Heart left ventricle (tissue), 16 donors: ENCODE data around the gene APLP1. TPM values are rescaled to one million over a fixed set of nuclear protein-coding genes. Genes with fewer than 3 reads are reported as not detected.
"Not testable (repeated sequence)": the region's sequence is repeated elsewhere in the genome, so short reads cannot be mapped to it uniquely, and the experiment has no call there.

Experiments
- ATAC-seq, 4 donors: fragments of 200-7000 bp; cut with Tn5 transposase; one replicate each; pipeline ENCODE4 v1.9.1; 2020 to 2022; ENCODE audit warnings: moderate library complexity in 4 of 4, mild to moderate bottlenecking in 3 of 4, moderate number of reproducible peaks in 1 of 4
- DNase-seq, 5 donors: peaks; one replicate each; pipeline ENCODE4 v3.0.0-alpha.2; 2020
- H3K27ac ChIP-seq, 12 donors: fragments of 200-600 bp; sonication (generic) in 4 of 12; one replicate each; pipeline versions ENCODE4 v1.5.0 to v1.8.0; 2016 to 2022; ENCODE audit warnings: mild to moderate bottlenecking in 2 of 12
- H3K27me3 ChIP-seq, 9 donors: fragments of 200-600 bp; sonication (generic) in 2 of 9; one replicate each; pipeline versions ENCODE4 v1.5.1 to v1.8.0; 2016 to 2022; ENCODE audit warnings: mild to moderate bottlenecking in 3 of 9
- H3K36me3 ChIP-seq, 9 donors: fragments of 200-600 bp; sonication (generic) in 2 of 9; one replicate each; pipeline versions ENCODE4 v1.5.0 to v1.8.0; 2018 to 2022; ENCODE audit warnings: mild to moderate bottlenecking in 2 of 9
- H3K4me1 ChIP-seq, 12 donors: fragments of 200-600 bp; sonication (generic) in 4 of 12; one replicate each; pipeline versions ENCODE4 v1.5.0 to v1.8.0; 2016 to 2022; ENCODE audit warnings: mild to moderate bottlenecking in 3 of 12
- H3K4me3 ChIP-seq, 12 donors: fragments of 200-600 bp; sonication (generic) in 4 of 12; one replicate each; pipeline versions ENCODE4 v1.5.0 to v1.8.0; 2017 to 2022; ENCODE audit warnings: mild to moderate bottlenecking in 9 of 12, moderate library complexity in 4 of 12
- H3K9me3 ChIP-seq, 12 donors: fragments of 200-600 bp; sonication (generic) in 4 of 12; one replicate each; pipeline versions ENCODE4 v1.5.0 to v1.8.0; 2016 to 2022; ENCODE audit warnings: mild to moderate bottlenecking in 1 of 12
- CTCF ChIP-seq, 12 donors: fragments of 200-600 bp; sonication (generic) in 4 of 12; IDR thresholded peaks; one replicate each; pipeline versions ENCODE4 v1.5.0 to v1.8.0; 2018 to 2022; ENCODE audit warnings: antibody characterized with exemption in 12 of 12, mild to moderate bottlenecking in 5 of 12
- POLR2A ChIP-seq, 2 donors: fragments of 450-650 bp; IDR thresholded peaks; one replicate each; pipeline ENCODE4 v1.6.1; 2017; ENCODE audit warnings: antibody characterized with exemption in 2 of 2, mild to moderate bottlenecking in 2 of 2, moderate library complexity in 2 of 2
- WGBS, 4 donors: extraction: QIAGEN DNeasy Blood & Tissue Kit in 2 of 4; methylation state at CpG; one replicate each; pipeline versions ENCODE4 v1.1.5 to v1.1.7; 2013 to 2018; 5-methylcytosine and 5-hydroxymethylcytosine counted together
- intact Hi-C, 10 donors: fragments of 100-400 bp; cut with DNase I; formaldehyde crosslinking; loops; one replicate each; pipeline versions ENCODE4 v1.11.1 to v1.14.2; 2022
- polyA plus RNA-seq, 2 donors: library from polyadenylated mRNA; stranded (reverse); fragments of 200-250 nt; gene quantifications; one replicate each; pipeline ENCODE4 v1.2.3, GENCODE V29; 2013
- total RNA-seq, 9 donors: library from RNA; depleted of rRNA in 2 of 9; stranded (reverse); fragments of >200 nt in 2 of 9; fragmentation: NEBNext Ultra II Directional in 3 of 9; extraction: Animal tissue kit (Norgen Biotek cat#: 25700) in 3 of 9; gene quantifications; one replicate each; pipeline versions ENCODE4 v1.1.0 to v1.2.4, GENCODE V29; 2016 to 2023
- donor health status: ischemic (EF 13 %, LVEDD 7.1; RV severe dilation, severe dysfunction).
- donor health status: healthy with polysubstance abuse.
- donor health status: DM: no; HTN: yes; CAD: no.
- donor health status: DM: no; HTN: no; CAD: no.
- donor health status: ischemic (EF 25% LVEDD 6.9; RV normal size, moderate dysfunction).
- donor health status: ischemic (EF 25% LVEDD 5.7; RV mildly dilated, moderate dysfunction).
- donor health status: healthy.
- donor health status: DM: yes; HTN: yes; CAD: no.
- donor health status: ischemic (EF 35%, LVEDD 5.7; RV mildly dilated, moderate dysfunction).
- donor health status: nonischemic (EF 11% LVEDD 7.7; RV severe dilation, severe dysfunction).
- donor health status: DM: yes; HTN: yes; CAD: no.
- donor health status: PGD.
- donor health status: ischemic (EF 29% LVEDD 5.4; RV normal size, mild dysfunction).
- donor health status: nonischemic (EF 23%, LVEDD 6.1; RV moderate dilation, normal function).

APLP1 gene
- total and polyA plus RNA-seq, 11 donors, result 2.1 to 44.3 (median 24.9) TPM

GRCh38 chr19:35869327-35870123, 1.2 kb downstream of the APLP1 start:
- Histone ChIP-seq H3K4me1 (peaks cover 0 to 26% (median 18%) of the 10 kb centered on the region in 12 donors), H3K4me3 (peak overlapping the region in 11 of 12 donors; percentile 13 to 67 (median 55)), H3K27me3 (peaks cover 0 to 22% (median 8%) of the 10 kb centered on the region in 9 donors), H3K36me3 (no peaks in the 10 kb centered on the region), H3K27ac (no peak overlapping the region), H3K9me3 (no peaks in the 10 kb centered on the region)
- intact Hi-C loops, result loop anchor here in 1 of 10 donors (10.0 kb wide), 1 partner anchor 85 kb away; no protein-coding TSS in a partner anchor
- DNase-seq (peak; percentile 52 to 78 (median 66)), ATAC-seq (peak in 3 of 4 donors; percentile 57 to 78 (median 70))
- WGBS, 4 donors, result 0 to 2% (median 2%) methylated on average over 37 to 51 of the region's 51 CpGs
- TF ChIP-seq CTCF (IDR thresholded peaks at IDR 0.05) (no peak), POLR2A (IDR thresholded peaks at IDR 0.05) (no peak)

- Histone ChIP-seq H3K4me3 (peak overlapping the region in 4 of 12 donors; percentile 48 to 60 (median 56)), H3K4me1 (peaks cover 0 to 26% (median 18%) of the 10 kb centered on the region in 12 donors), H3K27me3 (peaks cover 0 to 22% (median 4%) of the 10 kb centered on the region in 9 donors)
- H3K9me3 ChIP-seq, H3K27ac ChIP-seq, DNase-seq, H3K36me3 ChIP-seq, ATAC-seq: not testable (repeated sequence)
- intact Hi-C loops, result loop anchor here in 1 of 10 donors (10.0 kb wide), 1 partner anchor 85 kb away; no protein-coding TSS in a partner anchor
- 32 to 45% (median 39%) methylated on average over 26 of the region's 26 CpGs for WGBS, 4 donors
Measured at GRCh38 chr19:35870124-35870736, 1.9 kb downstream of the APLP1 start.

GRCh38 chr19:35870798-35871197, 2.4 kb downstream of the APLP1 start:
- ATAC-seq (no peak), DNase-seq (no peak)
- Histone ChIP-seq H3K27me3 (peaks cover 0 to 22% (median 0%) of the 10 kb centered on the region in 9 donors), H3K36me3 (no peaks in the 10 kb centered on the region), H3K4me3 (no peak overlapping the region), H3K27ac (no peak overlapping the region), H3K4me1 (peaks cover 0 to 26% (median 18%) of the 10 kb centered on the region in 12 donors), H3K9me3 (no peaks in the 10 kb centered on the region)
- 68 to 77% (median 72%) methylated on average over 12 of the region's 12 CpGs for WGBS, 4 donors
- intact Hi-C loops, result loop anchor here in 1 of 10 donors (10.0 kb wide), 1 partner anchor 86 kb away; no protein-coding TSS in a partner anchor
- no peak for TF ChIP-seq POLR2A (IDR thresholded peaks at IDR 0.05)
- TF ChIP-seq CTCF (IDR thresholded peaks at IDR 0.05), result no peak

GRCh38 chr19:35871611-35872010, 3.2 kb downstream of the APLP1 start:
- TF ChIP-seq CTCF (IDR thresholded peaks at IDR 0.05) (no peak), POLR2A (IDR thresholded peaks at IDR 0.05) (no peak)
- 79 to 88% (median 85%) methylated on average over 12 of the region's 12 CpGs for WGBS, 4 donors
- H3K27me3 ChIP-seq, result peaks cover 0 to 22% (median 0%) of the 10 kb centered on the region in 9 donors
- no peaks in the 10 kb centered on the region for H3K9me3 ChIP-seq
- ATAC-seq, result no peak
- intact Hi-C loops, result loop anchor here in 1 of 10 donors (10.0 kb wide), 1 partner anchor 87 kb away; no protein-coding TSS in a partner anchor
- no peak overlapping the region for H3K27ac ChIP-seq
- peaks cover 0 to 26% (median 18%) of the 10 kb centered on the region in 12 donors for H3K4me1 ChIP-seq
- H3K36me3 ChIP-seq, result no peaks in the 10 kb centered on the region
- DNase-seq, result no peak
- H3K4me3 ChIP-seq, result no peak overlapping the region
